HG02852 (cell line): ENCODE data around the gene TAF8.

Experiments used
- ATAC-seq: cut with Tn5 transposase; IDR thresholded peaks from one replicate; pipeline ENCODE4 v1.9.1; 2021; ENCODE audit warnings: mild to moderate bottlenecking, moderate library complexity; ENCODE audit not compliant: unreplicated experiment

Gene TAF8

GRCh38 chr6:42049948-42050296 is 402 bp upstream of the TAF8 start:
- no peak for ATAC-seq

GRCh38 chr6:42051268-42051653 is 937 bp downstream of the TAF8 start:
- no peak for ATAC-seq

GRCh38 chr6:42053601-42054000 is 3.3 kb downstream of the TAF8 start:
- ATAC-seq = no peak

GRCh38 chr6:42059743-42060142 is 9.4 kb downstream of the TAF8 start:
- ATAC-seq = no peak

- no peak for ATAC-seq
These were observed 15.9 kb downstream of the TAF8 start for GRCh38 chr6:42066156-42066675.

- no peak for ATAC-seq
These were observed 17.8 kb downstream of the TAF8 start for GRCh38 chr6:42068173-42068572.

- no peak for ATAC-seq
These were observed 18.7 kb downstream of the TAF8 start for GRCh38 chr6:42068872-42069522.

GRCh38 chr6:42071881-42072583 is 21.7 kb downstream of the TAF8 start:
- no peak for ATAC-seq

GRCh38 chr6:42073287-42073686 is 23.0 kb downstream of the TAF8 start:
- ATAC-seq = no peak

- no peak for ATAC-seq
These were observed 25.0 kb downstream of the TAF8 start for GRCh38 chr6:42075159-42075838.

- no peak for ATAC-seq
These were observed 28.1 kb downstream of the TAF8 start for GRCh38 chr6:42078386-42078785.

- ATAC-seq = no peak
These were observed 29.7 kb downstream of the TAF8 start for GRCh38 chr6:42079941-42080464.

GRCh38 chr6:42083530-42083929 is 33.2 kb downstream of the TAF8 start:
- ATAC-seq = no peak

- ATAC-seq = no peak
These were observed 34.6 kb downstream of the TAF8 start for GRCh38 chr6:42084889-42085288.

- ATAC-seq = no peak
These were observed 36.0 kb downstream of the TAF8 start for GRCh38 chr6:42086046-42087035.

- ATAC-seq = no peak
These were observed 37.8 kb downstream of the TAF8 start for GRCh38 chr6:42088101-42088591.

GRCh38 chr6:42090819-42091717 is 40.7 kb downstream of the TAF8 start:
- no peak for ATAC-seq

GRCh38 chr6:42091718-42092023 is 41.3 kb downstream of the TAF8 start:
- no peak for ATAC-seq

- ATAC-seq = no peak
These were observed 43.4 kb downstream of the TAF8 start for GRCh38 chr6:42093582-42094329.
